ENCODE data around the gene CACNA1I. TPM values are rescaled to one million over a fixed set of nuclear protein-coding genes. Genes with fewer than 3 reads are reported as not detected.

The CACNA1I gene
- total RNA-seq, 3 donors from 2014 or later (not counting 1 experiment from before 2014, with no cell fraction given) = 0.05 to 0.83 (median 0.72) TPM

- intact Hi-C loops (cut with micrococcal nuclease) = loop anchor here (1.0 to 2.0 kb wide), 3 partner anchors 34 to 358 kb away; partner anchors contain the start of gene RPL3
- no peaks in the 10 kb centered on the region for H3K27me3 Mint-ChIP-seq (ENCODE audit: low read depth in 2 of 2)
- peak; percentile 87 to 97 for DNase-seq
- H3K4me1 Mint-ChIP-seq = peaks cover 54 to 76% of the 10 kb centered on the region in 2 donors
- peak; percentile 93 for TF ChIP-seq CTCF (IDR thresholded peaks at IDR 0.05)
- Histone ChIP-seq H3K36me3 (ENCODE audit: control insufficient read depth, insufficient read depth, low read length) (peaks cover 37% of the 10 kb centered on the region), H3K27me3 (ENCODE audit: control insufficient read depth, insufficient read depth, low read length) (no peaks in the 10 kb centered on the region), H3K9me3 (ENCODE audit: control insufficient read depth, insufficient read depth, low read length) (no peaks in the 10 kb centered on the region), H3K27ac (ENCODE audit: low read length) (peak overlapping the region; percentile 36), H3K4me1 (ENCODE audit: control insufficient read depth, insufficient read depth, low read length) (peaks cover 76% of the 10 kb centered on the region), H3K4me3 (ENCODE audit: low read length) (no peak overlapping the region)
- ATAC-seq = peak; percentile 59 to 82 (median 62)
- no peaks in the 10 kb centered on the region for H3K36me3 Mint-ChIP-seq
- H3K27ac Mint-ChIP-seq = peak overlapping the region; percentile 71 to 75
- H3K4me3 Mint-ChIP-seq = peak overlapping the region; percentile 53
- no peaks in the 10 kb centered on the region for H3K9me3 Mint-ChIP-seq
- WGBS (ENCODE audit: insufficient coverage) = 38% methylated on average over 32 of the region's 32 CpGs
These were observed 41.7 kb upstream of the CACNA1I start for GRCh38 chr22:39528681-39529486.

- no peaks in the 10 kb centered on the region for H3K27me3 Mint-ChIP-seq (ENCODE audit: low read depth in 2 of 2)
- DNase-seq (no peak), ATAC-seq (no peak)
- H3K36me3 Mint-ChIP-seq = no peaks in the 10 kb centered on the region
- peaks cover 54 to 77% of the 10 kb centered on the region in 2 donors for H3K4me1 Mint-ChIP-seq
- intact Hi-C loops (cut with micrococcal nuclease) = loop anchor here (1.0 to 2.0 kb wide), 3 partner anchors 34 to 359 kb away; partner anchors contain the start of gene RPL3
- H3K9me3 Mint-ChIP-seq = no peaks in the 10 kb centered on the region
- H3K27ac Mint-ChIP-seq = peak overlapping the region; percentile 71 to 75
- WGBS (ENCODE audit: insufficient coverage) = 69% methylated on average over 17 of the region's 17 CpGs
- no peak overlapping the region for H3K4me3 ChIP-seq (ENCODE audit: low read length)
- no peaks in the 10 kb centered on the region for H3K27me3 ChIP-seq (ENCODE audit: control insufficient read depth, insufficient read depth, low read length)
- peaks cover 31% of the 10 kb centered on the region for H3K36me3 ChIP-seq (ENCODE audit: control insufficient read depth, insufficient read depth, low read length)
- TF ChIP-seq CTCF (IDR thresholded peaks at IDR 0.05) = peak; percentile 62
- peak overlapping the region; percentile 53 for H3K4me3 Mint-ChIP-seq
- no peak overlapping the region for H3K27ac ChIP-seq (ENCODE audit: low read length)
- peaks cover 71% of the 10 kb centered on the region for H3K4me1 ChIP-seq (ENCODE audit: control insufficient read depth, insufficient read depth, low read length)
- no peaks in the 10 kb centered on the region for H3K9me3 ChIP-seq (ENCODE audit: control insufficient read depth, insufficient read depth, low read length)
These were observed 41.1 kb upstream of the CACNA1I start for GRCh38 chr22:39529487-39529851.

GRCh38 chr22:39530116-39530515 lies 40.4 kb upstream of the CACNA1I start:
- no peaks in the 10 kb centered on the region for H3K36me3 Mint-ChIP-seq
- ATAC-seq = no peak
- no peak overlapping the region for H3K4me3 ChIP-seq (ENCODE audit: low read length)

More at GRCh38 chr22:39530116-39530515, 40.4 kb upstream of the CACNA1I start:
- Mint-ChIP-seq H3K27me3 (ENCODE audit: low read depth in 2 of 2) (no peaks in the 10 kb centered on the region), H3K27ac (peak overlapping the region; percentile 92 to 97), H3K9me3 (no peaks in the 10 kb centered on the region), H3K4me3 (peak overlapping the region; percentile 47), H3K4me1 (peaks cover 47 to 73% of the 10 kb centered on the region in 2 donors)
- no peak for TF ChIP-seq CTCF (IDR thresholded peaks at IDR 0.05)
- 89% methylated on average over 6 of the region's 6 CpGs for WGBS (ENCODE audit: insufficient coverage)
- H3K4me1 ChIP-seq (ENCODE audit: control insufficient read depth, insufficient read depth, low read length) = peaks cover 75% of the 10 kb centered on the region
- H3K36me3 ChIP-seq (ENCODE audit: control insufficient read depth, insufficient read depth, low read length) = peaks cover 24% of the 10 kb centered on the region
- DNase-seq = no peak
- intact Hi-C loops (cut with micrococcal nuclease) = loop anchor here (2.0 to 10.0 kb wide), 4 partner anchors 187 to 1115 kb away; partner anchors contain the start of gene CBX6
- H3K27ac ChIP-seq (ENCODE audit: low read length) = no peak overlapping the region
- no peaks in the 10 kb centered on the region for H3K27me3 ChIP-seq (ENCODE audit: control insufficient read depth, insufficient read depth, low read length)
- H3K9me3 ChIP-seq (ENCODE audit: control insufficient read depth, insufficient read depth, low read length) = no peaks in the 10 kb centered on the region

Data from natural killer cell (primary cell).